Caki2 (cell line): ENCODE results near the gene DCLK1. TPM values are rescaled to one million over a fixed set of nuclear protein-coding genes. Genes with fewer than 3 reads are reported as not detected.
"Not testable (repeated sequence)": the region's sequence is repeated elsewhere in the genome, so short reads cannot be mapped to it uniquely, and the experiment has no call there.

ENCODE experiments used
- DNase-seq: peaks from one replicate; pipeline ENCODE4 v3.0.0-alpha.2; 2015; ENCODE audit warnings: low read depth
- in situ Hi-C: cut with HindIII; loops from 2 replicates; pipeline ENCODE4 v1.10.0; 2016; ENCODE audit warnings: low sequenced_read_pairs, low pct_unique_long_range_greater_than_20kb, mixed read lengths
- total RNA-seq: library from RNA; depleted of rRNA; stranded (reverse); fragments of >200 nt; shearing (Covaris generic); gene quantifications from 2 replicates; pipeline ENCODE4 v1.2.3, GENCODE V29; 2014; ENCODE audit warnings: low replicate concordance

DCLK1 gene
- total RNA-seq, 1 experiment from 2014 or later: 3.7 TPM

DNA sequence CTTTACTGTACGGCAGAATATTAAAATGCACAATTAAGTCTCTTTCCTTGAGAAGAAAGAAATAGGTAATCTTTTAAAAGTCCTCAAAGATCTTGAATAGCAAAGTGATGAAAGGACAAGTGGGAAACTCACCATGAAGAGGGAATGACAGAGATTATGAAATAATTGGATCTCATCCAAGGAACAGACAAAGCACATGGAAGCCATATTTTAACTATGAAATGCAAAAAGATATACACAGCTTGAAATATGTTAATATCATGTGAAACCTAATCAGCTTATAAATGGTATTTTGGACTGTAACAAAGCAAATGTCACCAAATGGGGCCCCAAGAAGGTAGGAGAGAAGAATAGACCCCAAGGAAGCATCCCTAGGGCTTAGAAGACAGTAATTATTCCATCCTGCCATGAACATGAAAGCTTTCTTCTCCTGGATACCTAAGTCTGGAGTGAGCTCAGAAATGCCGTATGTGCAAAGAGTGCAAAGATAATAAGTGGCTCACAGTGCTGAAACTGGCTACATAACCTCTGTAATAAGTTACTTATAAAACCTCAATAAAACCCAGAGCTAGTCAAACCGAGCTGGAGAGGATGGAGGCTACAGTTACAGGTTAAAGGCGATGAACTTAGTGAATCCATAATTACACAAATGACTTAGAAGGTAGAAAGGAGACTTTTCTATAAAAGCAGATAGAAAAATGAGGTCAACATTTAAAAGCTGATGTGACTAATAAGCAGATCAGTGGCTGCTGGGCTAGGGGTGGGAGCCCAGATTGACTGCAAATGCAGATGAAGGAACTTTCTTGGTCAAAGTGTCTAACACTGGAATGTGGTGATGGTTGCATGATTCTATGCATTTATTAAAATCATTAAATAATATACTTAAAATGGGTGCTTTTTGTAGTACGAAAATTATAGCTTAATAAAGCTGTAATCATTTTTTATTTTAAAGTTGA is 34.4 kb downstream of the DCLK1 start:
- in situ Hi-C loops: no loop called here
- peak; percentile 83 for DNase-seq

DNA sequence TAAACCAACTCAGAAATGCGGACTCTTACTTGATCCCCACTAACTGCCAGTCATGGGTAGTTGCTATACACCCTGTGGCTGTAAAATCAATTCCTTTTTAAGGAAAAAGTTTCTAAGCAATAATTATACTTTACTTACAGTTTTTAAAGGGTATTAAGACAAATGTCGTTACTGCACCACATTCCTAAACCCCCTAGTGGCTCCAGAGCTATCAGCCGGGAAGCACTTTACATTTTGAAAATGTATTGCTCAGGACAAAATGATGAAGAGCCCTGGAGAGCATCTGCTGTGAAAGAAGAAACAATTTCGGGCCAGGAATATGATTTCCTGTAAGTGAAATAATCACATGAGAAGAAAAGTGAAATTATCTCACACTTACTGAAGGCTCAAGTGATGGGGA is 36.7 kb downstream of the DCLK1 start:
- in situ Hi-C loops: no loop called here
- DNase-seq: no peak

DNA sequence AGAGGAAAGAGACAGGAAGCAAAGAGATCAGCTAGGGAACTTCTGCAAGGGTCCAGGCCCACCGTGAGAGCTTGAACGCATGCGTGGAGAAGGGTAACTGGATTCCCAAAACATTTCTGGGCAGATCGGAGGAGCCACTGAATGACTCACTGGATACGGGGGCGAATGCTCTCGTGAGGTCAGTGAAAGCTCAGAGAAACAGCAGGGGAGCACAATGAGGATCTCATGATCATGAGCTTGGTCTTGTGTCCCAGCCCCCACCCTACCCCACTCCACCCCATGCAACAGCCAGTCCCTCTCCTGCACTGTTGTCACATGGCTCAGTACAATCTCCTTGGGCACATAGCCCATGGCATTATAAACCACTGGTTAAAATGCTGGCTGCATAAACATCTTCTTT is 40.6 kb downstream of the DCLK1 start:
- no peak for DNase-seq
- in situ Hi-C loops: no loop called here

DNA sequence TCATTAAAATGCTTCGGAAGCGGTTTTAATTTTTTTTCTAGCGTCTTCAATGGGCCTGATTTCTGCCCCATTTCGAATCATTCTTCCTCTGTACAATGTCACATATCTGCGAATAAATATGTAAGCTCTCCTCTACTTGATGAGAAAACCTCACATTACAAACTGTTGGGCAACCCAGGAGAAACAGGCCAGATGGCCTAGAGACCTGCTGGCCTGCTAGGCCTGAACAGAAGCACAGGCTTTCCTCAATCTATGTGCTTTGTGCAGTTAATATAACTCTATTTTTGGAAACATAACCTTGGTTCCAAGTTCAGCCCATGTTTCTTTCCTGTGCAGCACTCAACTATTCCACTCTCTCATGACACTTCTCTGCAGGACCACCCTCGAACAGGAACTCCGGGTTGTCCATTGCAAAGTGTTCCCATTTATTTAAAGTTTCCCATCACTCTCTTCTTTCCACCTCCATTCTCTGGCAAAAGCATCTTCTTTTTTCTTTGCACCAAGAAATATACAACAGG is 42.0 kb downstream of the DCLK1 start:
- in situ Hi-C loops: no loop called here
- DNase-seq: no peak

DNA sequence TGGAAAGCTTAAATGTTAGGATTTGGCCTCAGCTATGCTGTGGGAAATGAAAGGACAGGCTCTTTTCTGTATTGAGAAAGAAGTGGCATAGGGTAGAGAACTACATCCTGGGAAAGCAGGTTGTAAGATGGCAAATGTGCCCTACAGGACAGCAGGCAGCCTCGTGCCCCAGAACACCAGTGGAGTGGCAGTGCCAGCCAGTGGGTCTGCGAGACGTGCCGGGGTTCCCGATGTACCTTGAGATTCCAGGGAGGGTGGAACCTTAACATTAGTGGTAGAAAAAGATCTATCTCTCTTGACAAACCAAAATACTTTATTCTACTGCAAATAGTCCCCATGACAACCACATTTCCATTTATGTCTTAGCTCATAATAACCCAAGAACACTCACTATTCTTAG is 42.7 kb downstream of the DCLK1 start:
- no peak for DNase-seq
- in situ Hi-C loops: no loop called here

DNA sequence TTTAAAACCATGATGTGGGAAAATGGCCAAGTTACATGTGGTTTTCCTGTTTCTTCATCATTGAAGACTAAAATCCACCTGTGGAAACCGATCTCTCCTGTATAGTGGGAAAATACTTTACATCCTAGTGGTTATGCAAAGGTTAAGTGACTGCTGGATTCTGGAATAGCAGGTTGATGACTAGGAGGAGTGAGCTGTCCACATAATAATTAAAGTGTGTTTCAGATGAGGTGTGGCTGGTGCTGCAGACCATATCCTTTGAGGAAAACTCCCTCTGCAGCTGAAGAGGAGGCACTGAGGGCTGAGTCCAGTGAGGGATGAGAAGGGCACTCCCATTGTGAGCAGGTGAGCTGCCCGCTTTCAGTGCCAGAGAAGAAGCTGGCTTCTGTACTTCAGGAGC is 43.2 kb downstream of the DCLK1 start:
- peak; percentile 52 for DNase-seq
- in situ Hi-C loops: no loop called here

DNA sequence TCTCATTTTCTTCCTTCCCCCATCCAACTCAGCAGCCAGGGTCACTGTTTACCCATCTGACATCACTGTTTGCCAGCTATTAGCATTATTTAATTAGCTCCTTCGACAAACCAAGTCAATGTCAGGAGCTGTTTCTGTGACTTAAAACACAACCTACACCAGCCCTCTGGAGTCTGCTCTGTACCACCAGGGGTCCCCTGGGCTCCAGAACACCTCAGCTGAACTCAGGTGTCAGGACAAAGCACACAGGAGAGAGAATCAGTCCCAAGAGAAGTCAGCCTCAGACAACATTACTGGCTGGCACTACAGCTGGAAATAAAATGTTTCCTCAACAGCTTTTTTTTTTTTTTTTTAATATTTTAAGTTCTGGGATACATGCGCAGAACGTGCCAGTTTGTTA is 45.1 kb downstream of the DCLK1 start:
- in situ Hi-C loops: no loop called here
- no peak for DNase-seq

DNA sequence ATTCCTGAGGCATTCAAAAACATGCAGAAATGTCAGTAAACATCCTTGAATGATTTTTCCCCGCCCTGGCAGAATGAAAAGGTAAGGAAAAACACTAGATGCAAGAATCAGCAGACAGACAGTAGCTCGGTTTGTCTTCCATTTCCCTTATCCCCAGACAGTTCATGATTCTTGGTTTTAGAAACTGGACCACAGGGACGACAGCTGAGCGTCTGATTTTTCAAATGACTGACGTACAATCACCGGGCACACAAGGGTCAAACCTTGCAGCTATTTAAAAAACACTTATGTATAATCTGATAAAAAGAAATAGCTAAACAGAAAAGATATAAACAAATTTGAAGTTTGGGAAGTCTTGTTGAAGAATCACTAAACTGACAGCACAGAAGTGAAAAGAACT is 47.1 kb downstream of the DCLK1 start:
- DNase-seq: no peak
- in situ Hi-C loops: no loop called here

DNA sequence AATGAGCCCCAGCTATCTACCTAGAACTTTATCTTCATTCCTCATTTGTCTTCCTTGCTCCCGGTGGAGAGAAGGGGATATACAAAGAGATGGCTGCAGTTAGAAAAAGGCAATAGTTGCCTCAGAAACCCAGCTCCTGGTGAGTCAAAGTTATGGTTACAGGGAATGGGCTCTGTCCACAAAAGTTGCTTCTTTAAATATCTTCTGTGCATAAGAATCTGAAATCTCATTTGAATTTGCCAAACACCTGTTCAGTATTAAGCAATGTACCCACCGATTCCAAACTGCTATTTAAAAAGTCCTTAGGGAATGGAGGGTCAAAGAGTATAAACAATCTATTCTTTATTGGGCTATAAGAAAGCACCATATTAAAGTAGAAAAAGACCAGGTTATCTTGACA is 48.4 kb downstream of the DCLK1 start:
- in situ Hi-C loops: no loop called here
- DNase-seq: no peak

DNA sequence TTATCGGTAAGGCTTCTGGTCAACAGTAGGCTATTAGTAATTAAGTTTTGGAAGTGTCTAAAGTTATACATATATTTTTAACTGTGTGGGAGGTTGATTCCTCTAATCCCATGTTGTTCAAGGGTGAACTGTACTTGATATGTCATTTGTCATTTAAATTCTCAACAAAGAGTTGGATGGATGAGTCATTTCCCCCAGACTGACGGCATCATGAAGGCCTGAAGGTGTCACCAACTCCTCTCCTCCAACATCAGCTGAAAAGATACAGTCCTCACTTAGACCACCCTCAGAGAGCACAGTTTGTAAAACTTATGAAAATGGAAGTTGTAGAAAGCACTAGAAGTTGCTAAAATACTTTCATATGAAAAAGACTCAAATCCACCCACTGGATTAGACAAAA is 48.8 kb downstream of the DCLK1 start:
- in situ Hi-C loops: no loop called here
- DNase-seq: no peak

DNA sequence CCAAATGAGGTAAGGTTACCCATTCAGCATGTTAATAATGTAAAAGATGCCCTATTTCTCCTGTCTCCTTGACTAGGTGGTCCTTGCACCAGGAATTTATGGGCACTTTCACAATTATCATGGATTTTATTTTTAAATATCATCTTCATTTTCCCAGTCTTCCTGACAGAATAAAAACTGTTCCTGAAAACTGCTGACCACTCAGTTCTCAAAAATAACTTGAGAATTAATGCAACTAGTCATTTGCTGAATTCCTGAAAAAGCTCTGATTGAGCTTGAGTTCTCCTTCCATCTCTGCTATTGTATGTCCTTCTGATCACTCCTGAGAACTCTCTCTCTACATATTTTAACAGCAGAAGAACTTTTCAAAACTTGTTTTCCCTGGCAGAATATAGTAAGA is 55.0 kb downstream of the DCLK1 start:
- DNase-seq: no peak
- in situ Hi-C loops: no loop called here

DNA sequence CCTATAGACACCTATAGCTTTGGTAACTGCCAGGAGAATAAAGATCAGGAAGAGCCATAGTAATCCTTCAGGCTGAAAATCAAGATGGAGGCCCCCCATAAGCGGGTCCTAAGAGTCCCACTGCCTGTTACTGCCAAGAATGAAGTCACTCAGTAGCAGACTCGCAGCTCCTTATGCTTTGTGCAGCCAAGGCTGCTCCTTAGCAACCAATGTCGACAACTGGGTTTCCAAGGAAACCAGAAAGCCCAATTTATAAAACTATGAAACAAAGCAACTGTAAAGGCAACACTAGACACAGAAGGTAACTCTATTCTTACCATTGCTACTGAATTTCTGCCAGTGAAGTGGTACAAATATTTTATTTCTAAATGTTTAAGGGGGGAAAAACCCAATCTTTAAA is 56.5 kb downstream of the DCLK1 start:
- in situ Hi-C loops: no loop called here
- DNase-seq: no peak

DNA sequence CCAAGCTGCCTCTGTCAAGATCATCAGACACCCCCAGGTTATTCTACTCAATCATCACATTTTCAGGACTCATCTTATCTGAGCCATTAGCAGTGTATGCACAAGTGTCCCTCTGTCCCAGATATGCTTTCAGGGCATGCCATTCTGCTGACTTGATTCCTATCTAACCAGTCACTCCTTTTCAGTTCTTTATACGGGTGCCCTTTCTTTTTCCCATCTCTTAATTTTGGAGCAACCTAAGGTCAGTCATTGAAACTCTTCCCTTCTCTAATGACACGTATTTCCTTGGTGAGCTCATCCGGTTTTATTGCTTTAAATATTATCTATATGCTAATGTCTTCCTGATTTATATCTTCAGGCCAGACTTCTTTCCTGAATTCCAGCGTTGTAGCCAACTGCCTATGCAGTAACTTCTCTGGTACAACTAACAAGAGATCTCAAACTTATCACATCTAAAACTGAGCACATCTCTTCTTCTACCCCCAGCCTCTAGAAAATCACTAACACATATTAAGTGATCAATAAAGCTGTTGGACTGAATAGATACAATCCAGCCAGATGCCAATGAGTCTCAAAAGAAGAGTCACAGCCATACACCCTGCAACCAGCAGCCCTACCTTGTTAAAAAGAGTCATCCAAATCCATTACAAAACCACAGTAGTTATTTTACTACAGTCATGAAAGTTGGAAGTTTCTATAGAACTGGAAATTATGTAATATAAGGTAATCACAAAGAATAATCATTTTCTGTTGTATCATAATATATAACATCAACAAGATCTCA is 58.8 kb downstream of the DCLK1 start:
- in situ Hi-C loops: no loop called here
- DNase-seq: no peak

DNA sequence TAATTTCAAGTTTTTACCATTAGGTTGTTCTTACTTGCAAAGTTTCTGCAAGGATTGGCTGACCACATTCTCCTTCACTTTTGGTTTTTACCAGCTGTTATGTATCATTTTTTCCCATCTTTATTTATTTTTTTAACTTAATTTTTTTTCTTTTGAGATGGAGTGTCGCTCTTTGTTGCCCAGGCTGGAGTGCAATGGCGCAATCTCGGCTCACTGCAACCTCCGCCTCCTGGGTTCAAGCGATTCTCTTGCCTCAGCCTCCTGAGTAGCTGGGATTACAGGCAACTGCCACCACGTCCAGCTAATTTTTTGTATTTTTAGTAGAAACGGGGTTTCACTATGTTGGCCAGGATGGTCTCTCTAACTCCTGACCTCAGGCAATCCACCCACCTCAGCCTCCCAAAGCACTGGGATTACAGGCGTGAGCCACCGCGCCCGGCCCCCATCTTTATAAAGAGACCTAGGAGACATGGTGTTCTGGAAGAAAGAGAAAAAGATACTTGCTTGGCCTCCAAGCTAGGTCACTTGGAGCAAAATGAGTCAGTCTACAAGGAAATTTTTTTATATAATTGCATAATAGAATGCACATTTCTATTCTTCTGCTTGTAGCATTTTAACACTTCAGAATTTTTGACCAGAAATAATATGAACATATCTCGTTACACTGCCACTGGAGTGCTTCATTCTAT is 60.5 kb downstream of the DCLK1 start:
- DNase-seq, in situ Hi-C loops: not testable (repeated sequence)

DNA sequence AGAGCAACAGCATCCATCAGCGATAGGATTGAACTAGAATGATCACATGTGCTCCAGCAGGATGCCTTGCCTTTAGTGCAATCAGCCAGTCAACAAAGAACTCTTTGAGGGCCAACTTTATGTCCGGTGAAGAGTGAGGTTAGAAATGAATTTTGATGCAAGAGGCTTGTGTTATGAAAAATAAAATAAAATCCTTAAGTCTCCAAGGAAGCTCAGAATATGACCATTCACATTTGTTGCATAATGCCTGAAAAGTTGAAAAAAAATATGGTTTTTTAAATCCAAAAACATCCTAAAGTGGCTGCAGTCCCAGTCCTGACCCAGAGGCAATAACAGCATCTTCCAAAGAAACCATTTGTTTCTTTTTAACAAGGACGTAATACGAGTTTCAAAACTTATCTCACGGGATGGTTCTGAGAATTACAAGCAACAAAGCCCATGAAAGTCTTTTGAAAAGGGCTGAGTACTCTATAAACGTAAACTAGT is 61.3 kb downstream of the DCLK1 start:
- DNase-seq: no peak
- in situ Hi-C loops: no loop called here

DNA sequence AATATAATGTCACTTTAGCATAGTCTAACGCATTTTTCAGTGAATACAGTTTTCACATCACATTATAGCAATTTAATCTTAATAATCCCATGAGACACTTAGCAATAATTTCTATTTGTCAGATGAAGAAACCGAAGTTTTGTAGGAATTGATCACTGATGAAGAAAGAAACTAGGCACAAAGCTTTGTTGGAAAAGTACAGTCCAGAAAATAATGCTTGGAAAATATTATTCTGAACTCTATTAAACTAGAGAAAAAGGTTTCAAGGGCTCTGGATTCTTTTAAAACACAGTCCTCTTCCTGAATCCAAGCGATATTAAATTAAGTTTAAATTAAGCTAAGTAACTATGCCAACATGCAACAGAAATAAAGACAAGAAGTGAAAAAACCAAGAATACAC is 62.2 kb downstream of the DCLK1 start:
- in situ Hi-C loops: no loop called here

DNA sequence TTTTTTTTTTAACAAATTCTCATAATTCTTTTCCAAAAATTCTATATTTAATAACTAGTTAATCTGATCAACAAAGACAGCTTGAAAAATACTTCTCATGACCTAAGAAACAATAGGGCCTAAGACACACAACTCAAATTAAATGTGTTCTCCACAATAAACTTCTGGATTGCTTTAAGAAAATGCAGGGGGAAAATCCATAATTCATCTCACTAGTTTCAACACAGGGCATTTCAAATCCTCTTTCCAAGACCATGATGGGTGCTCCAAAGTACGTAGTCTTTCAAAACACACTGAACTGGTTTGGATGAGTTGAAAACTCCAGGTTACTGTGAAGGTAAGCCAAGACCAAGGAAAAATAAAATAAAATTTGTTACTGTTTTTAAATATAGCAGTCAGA is 62.6 kb downstream of the DCLK1 start:
- DNase-seq: no peak
- in situ Hi-C loops: no loop called here

More for the DNA sequence above, 62.2 kb downstream of the DCLK1 start:
- DNase-seq: no peak

DNA sequence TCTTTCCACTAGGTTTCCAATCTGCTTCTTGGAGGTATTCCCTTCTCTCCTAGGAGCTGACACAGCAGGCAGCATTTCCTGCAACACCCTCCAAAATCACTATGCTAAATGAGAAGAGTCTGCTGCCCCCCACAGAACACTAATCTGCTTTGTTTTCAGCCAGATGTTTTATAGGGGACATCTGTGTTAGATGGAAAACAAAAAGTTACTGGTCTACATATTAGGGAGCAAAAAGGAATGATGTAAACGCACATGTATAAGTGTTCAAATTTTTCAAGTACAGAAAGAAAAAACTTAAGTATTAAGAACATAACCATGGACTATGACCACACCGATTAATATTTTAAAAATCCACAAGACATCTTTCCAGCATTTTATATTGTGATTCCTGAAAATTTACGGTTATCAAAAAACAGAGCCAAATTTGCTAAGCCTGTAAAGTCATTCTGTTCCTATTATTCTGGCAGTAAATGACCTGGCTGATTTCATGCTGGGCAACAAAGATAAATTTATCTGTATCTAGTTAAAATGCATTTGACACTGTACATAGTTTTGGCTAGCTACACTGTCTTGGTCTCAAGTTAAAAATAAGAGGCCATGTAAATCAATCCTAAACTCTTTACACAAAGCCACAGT is 63.3 kb downstream of the DCLK1 start:
- no peak for DNase-seq
- in situ Hi-C loops: no loop called here
